ENCODE measurements around the gene TTC7B.
A peak's percentile ranks its signal among the peaks of the same experiment; 100 is the strongest.
"Not testable (repeated sequence)": the region's sequence is repeated elsewhere in the genome, so short reads cannot be mapped to it uniquely, and the experiment has no call there.

TTC7B gene

GRCh38 chr14:90830931-90831701 is 14.9 kb upstream of the TTC7B start:
- DNase-seq (ENCODE audit: low read depth), result no peak

DNA sequence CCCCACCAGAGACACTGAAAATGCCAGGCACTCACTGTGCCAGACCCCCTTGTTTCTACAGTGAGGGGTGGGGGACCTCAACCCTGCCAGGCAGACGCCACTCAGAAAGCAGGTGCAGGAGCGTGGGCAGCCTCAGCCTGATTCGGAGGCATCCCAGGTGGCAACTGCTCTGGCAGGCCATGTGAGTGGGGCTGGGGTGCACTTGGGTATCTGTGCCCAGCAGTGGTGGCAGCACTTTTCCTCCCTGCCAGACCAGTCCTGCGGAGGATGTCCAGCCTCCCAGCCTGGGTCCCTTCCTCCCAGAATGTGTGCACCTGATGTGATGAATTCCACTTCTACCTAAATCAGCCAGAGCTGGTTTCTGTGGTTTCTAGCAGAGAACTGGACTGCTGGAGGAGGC is 13.4 kb upstream of the TTC7B start:
- DNase-seq (ENCODE audit: low read depth), result no peak

DNA sequence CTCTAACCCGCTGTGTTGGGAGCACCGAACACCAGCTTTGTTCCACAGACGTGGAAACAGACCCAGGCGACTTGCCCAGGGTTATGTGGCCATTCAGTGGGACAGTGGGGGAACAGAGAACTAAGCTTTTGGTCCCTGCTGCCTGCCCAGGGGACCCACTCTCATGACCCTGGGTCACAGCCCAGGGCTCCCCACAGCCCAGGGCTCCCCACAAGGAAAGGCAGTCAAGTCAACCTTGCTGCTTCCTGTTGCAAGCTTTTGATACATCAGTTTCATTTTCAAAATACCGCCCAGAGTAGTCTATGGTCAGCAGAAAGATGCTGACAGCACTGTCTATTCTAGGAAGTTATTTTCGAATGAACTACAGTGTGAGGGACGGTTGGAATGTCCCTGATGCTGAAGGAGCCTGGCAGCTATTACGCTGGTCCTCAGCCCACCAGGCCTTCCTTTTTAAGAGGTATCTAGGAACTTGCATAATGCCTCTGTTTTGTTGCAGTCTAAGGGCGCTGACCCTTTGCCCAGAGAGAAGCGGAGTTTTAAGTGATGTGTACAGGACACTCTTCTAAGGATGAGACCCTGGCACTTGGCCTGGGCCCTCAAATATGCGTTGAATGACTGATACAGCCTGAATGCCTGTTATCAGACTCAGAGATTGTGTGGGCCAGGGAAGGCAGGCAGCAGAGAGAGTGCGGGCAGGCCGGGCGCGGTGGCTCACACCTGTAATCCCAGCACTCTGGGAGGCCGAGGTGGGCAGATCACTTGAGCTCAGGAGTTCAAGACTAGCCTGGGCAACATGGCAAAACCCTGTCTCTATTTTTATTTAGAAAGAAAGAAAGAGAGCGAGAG is 12.6 kb upstream of the TTC7B start:
- no peak for DNase-seq (ENCODE audit: low read depth)

GRCh38 chr14:90827919-90828610 is 11.8 kb upstream of the TTC7B start:
- DNase-seq (ENCODE audit: low read depth), result peak; percentile 86

- not testable (repeated sequence) for DNase-seq (ENCODE audit: low read depth)
Measured at GRCh38 chr14:90823542-90823941, 7.3 kb upstream of the TTC7B start.

DNA sequence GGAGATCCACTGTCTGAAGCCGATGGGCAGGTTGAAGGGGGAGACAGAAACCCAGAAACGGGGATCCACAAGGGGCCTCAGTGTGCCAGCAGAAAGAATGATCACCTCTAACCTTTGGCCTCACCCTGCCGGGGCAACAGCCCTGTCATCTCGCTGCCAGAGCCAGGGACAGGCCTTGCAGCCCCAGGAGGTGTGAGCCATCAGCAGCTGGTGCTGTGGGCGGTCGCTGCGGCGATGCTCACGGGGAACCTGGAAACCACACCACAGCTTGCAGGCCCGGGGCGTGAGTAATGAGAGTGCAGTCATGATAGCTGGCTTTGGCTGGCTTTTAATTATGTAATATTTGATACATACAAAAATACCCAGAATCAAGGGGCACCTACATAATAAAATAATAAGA is 4.7 kb upstream of the TTC7B start:
- DNase-seq (ENCODE audit: low read depth), result peak; percentile 69

- DNase-seq (ENCODE audit: low read depth), result no peak
Measured at GRCh38 chr14:90819734-90820393, 3.6 kb upstream of the TTC7B start.

DNA sequence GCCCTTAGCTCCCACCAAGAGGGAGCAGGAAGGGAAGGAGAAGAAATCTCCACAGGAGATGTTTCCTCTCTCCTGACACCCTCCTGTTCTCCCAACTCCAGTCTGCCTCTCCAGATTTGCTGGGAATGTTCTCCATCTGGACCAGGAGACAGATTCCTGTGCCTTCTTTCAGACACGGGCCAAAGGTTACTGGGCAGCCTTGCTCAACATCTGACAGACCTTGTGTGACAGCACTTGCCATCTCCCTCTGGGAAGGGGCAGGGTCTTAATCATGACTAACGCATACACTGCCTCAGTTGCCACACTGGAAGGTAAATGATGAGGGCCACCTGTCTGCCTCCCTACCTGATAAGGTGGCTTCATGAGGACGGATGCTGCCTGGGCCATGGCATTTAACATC is 2.5 kb upstream of the TTC7B start:
- no peak for DNase-seq (ENCODE audit: low read depth)

DNA sequence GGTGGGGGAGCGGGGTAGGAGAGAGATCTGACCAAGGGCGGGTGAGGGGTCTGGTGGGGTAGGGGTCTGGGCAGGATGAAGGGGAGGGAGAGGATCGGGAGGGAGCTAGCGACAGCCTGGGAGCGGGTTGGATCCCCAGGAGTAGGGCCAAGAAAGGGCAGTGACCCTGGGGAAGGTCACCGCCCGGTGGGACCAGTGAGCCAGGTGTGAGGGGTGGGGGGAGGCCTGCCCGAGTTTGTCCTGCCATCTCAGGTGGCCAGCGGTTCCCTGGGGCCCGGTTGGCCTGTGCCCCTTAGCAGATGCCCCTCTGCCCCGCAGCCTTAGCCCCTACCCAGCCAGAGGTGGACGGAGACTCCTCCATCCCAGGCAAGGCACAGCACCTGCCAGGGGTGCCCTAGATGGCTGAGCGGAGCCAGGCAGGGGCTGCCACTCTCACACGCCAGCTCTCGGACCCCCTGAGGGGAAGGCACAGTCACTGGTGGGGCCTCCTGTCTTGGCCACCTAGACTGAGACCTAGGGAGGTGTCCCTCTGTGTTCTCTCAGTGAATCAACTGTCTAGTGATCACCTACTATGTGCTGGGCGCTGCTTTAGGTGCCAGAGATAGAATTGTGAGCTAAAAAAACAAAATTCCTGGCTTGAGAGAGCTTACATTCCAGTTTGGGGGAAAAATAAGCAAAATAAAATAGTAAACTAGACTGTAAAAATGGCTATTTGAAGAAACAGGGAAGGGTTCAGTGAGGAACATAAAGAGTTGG is 629 bp upstream of the TTC7B start:
- DNase-seq (ENCODE audit: low read depth), result no peak

DNA sequence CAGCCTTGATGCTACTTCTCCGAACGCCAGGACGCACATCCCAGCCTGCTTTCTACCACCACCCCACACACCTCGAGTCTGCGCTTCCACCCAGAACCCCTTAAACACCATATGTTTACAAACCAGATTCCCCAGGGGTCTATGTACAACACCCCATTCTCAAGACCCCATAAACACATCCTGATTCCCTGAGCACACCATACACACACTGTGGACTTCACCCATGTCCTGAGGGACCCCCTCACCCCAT is 733 bp downstream of the TTC7B start:
- no peak for DNase-seq (ENCODE audit: low read depth)

GRCh38 chr14:90814806-90815571 is 1.2 kb downstream of the TTC7B start:
- DNase-seq (ENCODE audit: low read depth), result no peak

DNA sequence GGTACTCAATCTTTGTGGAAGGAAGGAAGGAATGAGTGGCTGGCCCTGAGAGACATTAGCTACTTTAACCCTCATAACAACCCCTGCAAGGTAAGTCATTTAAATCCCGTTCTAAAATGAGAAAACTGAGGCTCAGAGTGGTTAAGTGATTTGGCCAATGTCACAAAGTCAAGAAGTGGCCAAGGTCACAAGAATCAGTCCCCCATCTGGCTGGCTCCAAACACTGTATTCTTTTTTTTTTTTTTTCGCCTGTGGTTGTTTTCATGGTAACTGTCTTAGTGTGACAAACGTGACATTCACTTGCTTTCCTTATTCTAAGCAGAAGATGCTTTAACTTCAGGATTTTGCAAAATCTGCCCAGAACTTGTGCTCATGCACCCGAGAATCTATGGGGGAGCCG is 2.8 kb downstream of the TTC7B start:
- DNase-seq (ENCODE audit: low read depth), result no peak

GRCh38 chr14:90812109-90812508 is 4.1 kb downstream of the TTC7B start:
- no peak for DNase-seq (ENCODE audit: low read depth)

- DNase-seq (ENCODE audit: low read depth), result no peak
Measured at GRCh38 chr14:90811641-90812040, 4.6 kb downstream of the TTC7B start.

DNA sequence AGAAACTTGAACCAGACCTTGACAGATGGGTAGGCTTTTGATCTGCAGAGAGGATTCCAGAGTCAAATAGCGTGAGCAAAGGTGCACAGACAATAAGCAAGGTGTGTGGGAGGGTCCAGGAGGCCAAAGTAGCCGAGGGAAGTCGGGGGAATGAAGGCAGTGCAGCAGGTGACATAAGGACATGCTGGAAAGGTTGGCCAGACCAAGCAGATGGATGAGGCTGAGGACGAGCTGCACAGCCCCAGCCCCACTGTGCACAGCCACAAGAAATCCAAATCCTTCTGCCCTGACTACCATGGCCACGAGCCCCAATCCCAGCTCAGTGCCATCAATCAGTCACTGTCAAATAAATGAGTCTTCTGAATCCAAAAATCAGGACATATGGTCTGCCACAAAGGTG is 5.4 kb downstream of the TTC7B start:
- no peak for DNase-seq (ENCODE audit: low read depth)

- no peak for DNase-seq (ENCODE audit: low read depth)
Measured at GRCh38 chr14:90809530-90810312, 6.5 kb downstream of the TTC7B start.

GRCh38 chr14:90808759-90809529 is 7.3 kb downstream of the TTC7B start:
- no peak for DNase-seq (ENCODE audit: low read depth)

DNA sequence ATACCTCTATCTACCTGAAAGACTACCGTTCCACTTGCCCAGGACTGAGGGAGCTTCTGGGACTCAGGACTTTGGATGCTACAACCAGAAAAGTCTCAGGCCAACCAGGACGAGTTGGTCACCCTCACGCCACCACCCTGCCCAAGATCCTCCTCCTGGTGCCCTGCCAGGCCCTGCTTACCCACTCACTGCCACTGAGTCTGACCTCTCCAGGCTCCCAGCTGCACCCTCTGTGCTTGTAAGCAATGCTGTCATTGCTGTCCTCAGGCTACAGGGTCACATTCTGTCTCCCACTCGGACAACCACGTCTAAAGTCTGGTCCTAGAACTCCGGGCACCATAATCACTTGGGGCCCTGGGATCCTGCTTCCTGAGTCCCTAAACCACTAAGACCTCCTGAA is 9.2 kb downstream of the TTC7B start:
- no peak for DNase-seq (ENCODE audit: low read depth)
